Prostate gland (tissue), 2 donors: ENCODE data around the gene HDDC3.

Source experiments
- CTCF ChIP-seq, 4 experiments: fragments of 200-600 bp in 2 of 4; fragments of 450-650 bp in 2 of 4; sonication (generic) in 2 of 4; IDR thresholded peaks; 1 replicate in 3 of 4; 2 replicates in 1 of 4; pipeline ENCODE4 v1.5.1; 2016 to 2019; ENCODE audit warnings: antibody characterized with exemption in 4 of 4, mild to moderate bottlenecking in 2 of 4, moderate library complexity in 2 of 4
- POLR2A ChIP-seq: fragments of 450-650 bp; IDR thresholded peaks from one replicate; pipeline ENCODE4 v1.6.1; 2016; ENCODE audit warnings: antibody characterized with exemption, mild to moderate bottlenecking
- POLR2AphosphoS5 ChIP-seq: sonication (generic); formaldehyde crosslinking; IDR thresholded peaks from one replicate; pipeline ENCODE4 v1.6.1; 2017; ENCODE audit warnings: antibody characterized with exemption

- no peak for TF ChIP-seq CTCF (IDR thresholded peaks at IDR 0.05)
- TF ChIP-seq POLR2AphosphoS5: no peak
- no peak for TF ChIP-seq POLR2A
Observed at GRCh38 chr15:90936823-90937222, 4.5 kb upstream of the HDDC3 start.
